HG02571 (cell line): ENCODE data around the gene MFF.
"Not testable (repeated sequence)": the region's sequence is repeated elsewhere in the genome, so short reads cannot be mapped to it uniquely, and the experiment has no call there.

ENCODE experiments used
- ATAC-seq: cut with Tn5 transposase; IDR thresholded peaks from one replicate; pipeline ENCODE4 v1.9.1; 2021; ENCODE audit warnings: mild to moderate bottlenecking, moderate library complexity; ENCODE audit not compliant: unreplicated experiment

Gene MFF

GRCh38 chr2:227376656-227377396, 51.8 kb downstream of the MFF start:
- no peak for ATAC-seq

- ATAC-seq = no peak
These were observed 52.7 kb downstream of the MFF start for GRCh38 chr2:227377467-227378351.

- ATAC-seq = no peak
These were observed 53.3 kb downstream of the MFF start for GRCh38 chr2:227378371-227378782.

- no peak for ATAC-seq
These were observed 54.0 kb downstream of the MFF start, which contains the start of gene TM4SF20 for GRCh38 chr2:227379095-227379494. Gene TM4SF20 (minus strand): TSS chr2:227379306. CDS start chr2:227379268, 38 bp downstream.

GRCh38 chr2:227382241-227382835, 57.3 kb downstream of the MFF start:
- not testable (repeated sequence) for ATAC-seq

GRCh38 chr2:227383686-227384085, 58.6 kb downstream of the MFF start:
- no peak for ATAC-seq

GRCh38 chr2:227386630-227387029, 61.6 kb downstream of the MFF start:
- no peak for ATAC-seq

GRCh38 chr2:227387583-227387982, 62.5 kb downstream of the MFF start, which contains the start of gene SCYGR1:
Gene SCYGR1 (minus strand): TSS chr2:227387949. CDS start chr2:227387949, 0 bp downstream.
- ATAC-seq = not testable (repeated sequence)

GRCh38 chr2:227388537-227389011, 63.5 kb downstream of the MFF start:
- ATAC-seq = no peak

GRCh38 chr2:227389231-227389630, 64.2 kb downstream of the MFF start:
- no peak for ATAC-seq

GRCh38 chr2:227389661-227390060, 64.6 kb downstream of the MFF start:
- ATAC-seq = no peak

GRCh38 chr2:227390468-227391256, 65.6 kb downstream of the MFF start:
- ATAC-seq = no peak

- ATAC-seq = no peak
These were observed 69.3 kb downstream of the MFF start for GRCh38 chr2:227394401-227394800.

- ATAC-seq = no peak
These were observed 70.5 kb downstream of the MFF start for GRCh38 chr2:227395556-227395955.

- ATAC-seq = no peak
These were observed 72.5 kb downstream of the MFF start for GRCh38 chr2:227397562-227397961.

GRCh38 chr2:227398684-227399670, 73.9 kb downstream of the MFF start:
- no peak for ATAC-seq

- no peak for ATAC-seq
These were observed 76.5 kb downstream of the MFF start for GRCh38 chr2:227401550-227401949.

GRCh38 chr2:227402321-227402720, 77.3 kb downstream of the MFF start:
- ATAC-seq = no peak

- ATAC-seq = no peak
These were observed 77.9 kb downstream of the MFF start for GRCh38 chr2:227402959-227403358.
